HCT116 (cell line): ENCODE data around the gene ANXA4.

Experiments
- CBX3 ChIP-seq: IDR thresholded peaks from 2 replicates; pipeline ENCODE4 v1.6.1; 2012; ENCODE audit warnings: low read depth
- CTCF ChIP-seq, 3 experiments: fragments of 200-600 bp in 1 of 3; sonication (generic) in 1 of 3; IDR thresholded peaks in 2 of 3; conservative IDR thresholded peaks in 1 of 3; 2 replicates each; pipeline ENCODE4 v1.5.1; 2012 to 2017; ENCODE audit warnings: low read depth in 2 of 3, low read length in 2 of 3, antibody characterized with exemption in 1 of 3, borderline replicate concordance in 1 of 3, control low read depth in 1 of 3, mild to moderate bottlenecking in 1 of 3, mixed read lengths in 1 of 3, mixed run types in 1 of 3, moderate library complexity in 1 of 3; ENCODE audit not compliant: insufficient read depth in 1 of 3
- EZH2 ChIP-seq: fragments of 200-600 bp; sonication (generic); IDR thresholded peaks from 2 replicates; pipeline ENCODE4 v1.6.1; 2017; ENCODE audit warnings: antibody characterized with exemption, mixed run types
- EZH2phosphoT487 ChIP-seq: fragments of 200-600 bp; IDR thresholded peaks from 2 replicates; pipeline ENCODE4 v1.6.1; 2018; ENCODE audit warnings: antibody characterized with exemption, borderline replicate concordance
- JUND ChIP-seq: IDR thresholded peaks from 2 replicates; pipeline ENCODE4 v1.6.1; 2012
- POLR2A ChIP-seq: IDR thresholded peaks from 2 replicates; pipeline ENCODE4 v1.7.0; 2011; ENCODE audit warnings: borderline replicate concordance; ENCODE audit not compliant: insufficient read depth, insufficient read length; ENCODE audit errors: extremely low read depth
- POLR2AphosphoS5 ChIP-seq: IDR thresholded peaks from 2 replicates; pipeline ENCODE4 v1.6.1; 2011; ENCODE audit warnings: mild to moderate bottlenecking, low read depth, low read length, moderate library complexity
- SP1 ChIP-seq: IDR thresholded peaks from 2 replicates; pipeline ENCODE4 v1.6.1; 2012; ENCODE audit warnings: low read depth
- SRF ChIP-seq: IDR thresholded peaks from 2 replicates; pipeline ENCODE4 v1.6.1; 2012; ENCODE audit warnings: low read depth
- YY1 ChIP-seq: IDR thresholded peaks from 2 replicates; pipeline ENCODE4 v1.6.1; 2011; ENCODE audit warnings: low read length, low read depth, moderate library complexity, mild to moderate bottlenecking; ENCODE audit not compliant: insufficient replicate concordance; ENCODE audit errors: extremely low read depth
- ZNF274 ChIP-seq: fragments of 200-500 bp; sonication (Bioruptor generic); IDR thresholded peaks from 2 replicates; pipeline ENCODE4 v1.6.1; 2014; ENCODE audit warnings: mild to moderate bottlenecking, low read depth, low read length, inconsistent platforms

GRCh38 chr2:69858261-69858660 lies 116.3 kb downstream of the ANXA4 start:
- TF ChIP-seq SP1 (no peak), CTCF (IDR thresholded peaks at IDR 0.05 in 2 of 3, conservative IDR thresholded peaks at IDR 0.05 in 1 of 3; ENCODE audit: borderline replicate concordance in 1 of 3, insufficient read depth in 1 of 3, low read depth in 2 of 3, low read length in 2 of 3) (no peak), YY1 (no peak), EZH2phosphoT487 (no peak), JUND (no peak), EZH2 (no peak), POLR2AphosphoS5 (no peak), POLR2A (no peak), ZNF274 (no peak), SRF (no peak), CBX3 (no peak)
